Measurements from ENCODE around the gene ZC2HC1B.

GRCh38 chr6:143974089-143974488, 109.8 kb downstream of the ZC2HC1B start:
- TF ChIP-seq POLR2AphosphoS5 (IDR thresholded peaks at IDR 0.05; ENCODE audit: low read depth) (no peak), CTCF (IDR thresholded peaks at IDR 0.05; ENCODE audit: insufficient read depth, low read length) (no peak)
